ENCODE results near the gene BBX.
A peak's percentile ranks its signal among the peaks of the same experiment; 100 is the strongest.

BBX gene

GRCh38 chr3:107676469-107677309 is 153.9 kb downstream of the BBX start:
- no peak for DNase-seq
- peak; percentile 51 for TF ChIP-seq CTCF (IDR thresholded peaks at IDR 0.05; ENCODE audit: low read depth, low read length)
- Histone ChIP-seq H3K9me3 (no peaks in the 10 kb centered on the region), H3K36me3 (no peaks in the 10 kb centered on the region), H3K4me3 (ENCODE audit: low read depth, low read length) (no peak overlapping the region), H3K4me1 (peaks cover 2% of the 10 kb centered on the region; the same call in 1 of the 2 replicates), H3K27me3 (no peaks in the 10 kb centered on the region)

GRCh38 chr3:107679921-107680320 is 157.2 kb downstream of the BBX start:
- Histone ChIP-seq H3K4me1 (peaks cover 9% of the 10 kb centered on the region), H3K4me3 (ENCODE audit: low read depth, low read length) (no peak overlapping the region), H3K27me3 (no peaks in the 10 kb centered on the region), H3K36me3 (no peaks in the 10 kb centered on the region), H3K9me3 (no peaks in the 10 kb centered on the region)
- no peak for DNase-seq
- no peak for TF ChIP-seq CTCF (IDR thresholded peaks at IDR 0.05; ENCODE audit: low read depth, low read length)

- H3K4me3 ChIP-seq (ENCODE audit: low read depth, low read length) = no peak overlapping the region
- H3K27me3 ChIP-seq = no peaks in the 10 kb centered on the region
- DNase-seq = no peak
- no peak for TF ChIP-seq CTCF (IDR thresholded peaks at IDR 0.05; ENCODE audit: low read depth, low read length)
- H3K4me1 ChIP-seq = peaks cover 14% of the 10 kb centered on the region
- no peaks in the 10 kb centered on the region for H3K9me3 ChIP-seq
- H3K36me3 ChIP-seq = no peaks in the 10 kb centered on the region
Observed at GRCh38 chr3:107680698-107681097, 157.9 kb downstream of the BBX start.

- Histone ChIP-seq H3K9me3 (no peaks in the 10 kb centered on the region), H3K4me1 (peaks cover 13% of the 10 kb centered on the region), H3K27me3 (no peaks in the 10 kb centered on the region), H3K4me3 (ENCODE audit: low read depth, low read length) (no peak overlapping the region), H3K36me3 (no peaks in the 10 kb centered on the region)
- DNase-seq = no peak
- TF ChIP-seq CTCF (IDR thresholded peaks at IDR 0.05; ENCODE audit: low read depth, low read length) = no peak
Observed at GRCh38 chr3:107681396-107681795, 158.6 kb downstream of the BBX start.

GRCh38 chr3:107682580-107682979 is 159.8 kb downstream of the BBX start:
- no peaks in the 10 kb centered on the region for H3K27me3 ChIP-seq
- H3K36me3 ChIP-seq = no peaks in the 10 kb centered on the region
- DNase-seq = no peak
- peaks cover 11% of the 10 kb centered on the region for H3K4me1 ChIP-seq
- no peak overlapping the region for H3K4me3 ChIP-seq (ENCODE audit: low read depth, low read length)
- no peak for TF ChIP-seq CTCF (IDR thresholded peaks at IDR 0.05; ENCODE audit: low read depth, low read length)
- no peaks in the 10 kb centered on the region for H3K9me3 ChIP-seq

- Histone ChIP-seq H3K9me3 (no peaks in the 10 kb centered on the region), H3K36me3 (no peaks in the 10 kb centered on the region), H3K27me3 (no peaks in the 10 kb centered on the region), H3K4me3 (ENCODE audit: low read depth, low read length) (no peak overlapping the region), H3K4me1 (peaks cover 11% of the 10 kb centered on the region)
- DNase-seq = no peak
- TF ChIP-seq CTCF (IDR thresholded peaks at IDR 0.05; ENCODE audit: low read depth, low read length) = no peak
Observed at GRCh38 chr3:107683447-107683846, 160.7 kb downstream of the BBX start.

Data from BE2C (cell line).